GM15510 (cell line): ENCODE data around the gene CYB5R4.

Experiments
- POLR2A ChIP-seq: IDR thresholded peaks from 3 replicates; pipeline ENCODE4 v1.6.1; 2011; ENCODE audit warnings: borderline replicate concordance; ENCODE audit not compliant: insufficient read length; ENCODE audit errors: extremely low read depth

CYB5R4 gene

DNA sequence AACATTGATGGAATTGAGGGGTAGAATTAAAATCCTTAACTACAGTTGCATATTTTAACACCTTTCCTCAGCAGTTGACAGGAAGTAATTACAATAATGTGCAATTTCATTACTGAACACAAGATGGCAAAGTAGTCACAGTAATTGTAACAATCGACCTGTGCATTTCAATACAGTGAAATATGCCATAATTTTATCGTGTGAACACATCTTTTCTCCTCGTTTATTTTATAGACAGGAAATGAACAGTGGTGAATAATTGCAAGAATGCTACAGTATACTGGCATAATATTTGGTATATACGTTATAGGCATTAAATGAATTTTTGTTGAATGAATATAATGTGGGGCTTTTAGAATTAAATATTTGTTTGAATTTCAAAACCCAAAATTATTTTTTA is 25.0 kb downstream of the CYB5R4 start:
- no peak for TF ChIP-seq POLR2A

GRCh38 chr6:83885984-83886383 is 26.5 kb downstream of the CYB5R4 start:
- TF ChIP-seq POLR2A: no peak

DNA sequence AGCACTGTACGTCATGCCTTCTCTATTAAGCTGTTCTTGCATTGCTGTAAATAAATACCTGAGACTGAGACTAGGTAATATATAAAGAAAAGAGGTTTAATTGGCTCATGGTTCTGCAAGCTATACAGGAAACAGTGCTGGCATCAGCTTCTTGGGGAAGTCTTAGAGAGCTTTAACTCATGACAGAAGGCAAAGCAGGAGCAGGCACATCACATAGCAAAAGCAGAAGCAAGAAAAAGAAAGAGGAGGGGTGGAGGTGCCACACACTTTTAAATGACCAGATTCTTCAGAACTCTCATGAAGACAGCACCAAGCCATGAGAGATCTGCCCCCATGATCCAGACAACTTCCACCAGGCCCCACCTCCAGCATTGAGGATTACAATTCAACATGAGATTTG is 30.1 kb downstream of the CYB5R4 start:
- no peak for TF ChIP-seq POLR2A

GRCh38 chr6:83890520-83890919 is 31.0 kb downstream of the CYB5R4 start:
- TF ChIP-seq POLR2A: no peak

GRCh38 chr6:83891586-83891985 is 32.1 kb downstream of the CYB5R4 start:
- TF ChIP-seq POLR2A: no peak

GRCh38 chr6:83893024-83893423 is 33.5 kb downstream of the CYB5R4 start:
- no peak for TF ChIP-seq POLR2A

- TF ChIP-seq POLR2A: no peak
These were observed 42.1 kb downstream of the CYB5R4 start for GRCh38 chr6:83901624-83902023.

GRCh38 chr6:83904395-83904794 is 44.9 kb downstream of the CYB5R4 start:
- TF ChIP-seq POLR2A: no peak

GRCh38 chr6:83905648-83906047 is 46.2 kb downstream of the CYB5R4 start:
- no peak for TF ChIP-seq POLR2A

DNA sequence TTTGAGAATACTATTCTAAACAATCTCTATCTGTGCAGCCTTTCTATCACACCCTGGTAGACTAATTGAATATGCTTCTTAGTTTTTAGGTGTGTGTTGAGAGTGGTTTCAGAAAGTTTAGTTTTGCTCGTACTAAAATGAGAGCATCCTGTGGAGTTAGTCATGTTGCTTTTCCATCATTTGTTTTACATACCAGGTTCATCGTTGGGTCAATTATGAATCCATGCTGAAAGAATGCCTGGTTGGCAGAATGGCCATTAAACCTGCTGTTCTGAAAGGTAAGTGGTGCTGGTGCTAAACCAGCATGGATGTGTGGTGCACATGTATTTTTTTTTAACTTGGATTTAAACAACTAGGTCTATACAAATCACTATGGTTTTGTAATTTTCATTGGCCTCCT is 49.3 kb downstream of the CYB5R4 start:
- TF ChIP-seq POLR2A: no peak

DNA sequence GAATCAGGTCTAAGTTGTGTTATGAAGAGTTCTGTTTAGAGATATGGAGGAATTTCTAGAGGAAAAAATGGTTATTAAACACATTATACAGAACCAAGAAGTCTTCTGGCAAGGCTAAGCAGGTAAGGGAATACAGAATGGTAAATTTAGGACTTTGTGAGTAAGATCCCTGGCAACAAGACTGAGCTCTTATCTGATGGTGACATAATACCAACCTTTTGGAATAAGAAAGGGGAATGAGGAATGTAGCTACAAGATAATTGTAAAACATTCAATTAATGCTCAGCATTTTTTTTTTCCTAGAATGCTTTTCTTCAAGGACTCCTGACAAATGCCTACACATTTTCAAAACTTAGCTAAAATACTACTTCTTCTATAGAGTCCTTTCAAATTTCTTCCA is 51.8 kb downstream of the CYB5R4 start:
- no peak for TF ChIP-seq POLR2A

- no peak for TF ChIP-seq POLR2A
These were observed 55.5 kb downstream of the CYB5R4 start for GRCh38 chr6:83914953-83915352.

GRCh38 chr6:83917001-83917400 is 57.5 kb downstream of the CYB5R4 start:
- no peak for TF ChIP-seq POLR2A

DNA sequence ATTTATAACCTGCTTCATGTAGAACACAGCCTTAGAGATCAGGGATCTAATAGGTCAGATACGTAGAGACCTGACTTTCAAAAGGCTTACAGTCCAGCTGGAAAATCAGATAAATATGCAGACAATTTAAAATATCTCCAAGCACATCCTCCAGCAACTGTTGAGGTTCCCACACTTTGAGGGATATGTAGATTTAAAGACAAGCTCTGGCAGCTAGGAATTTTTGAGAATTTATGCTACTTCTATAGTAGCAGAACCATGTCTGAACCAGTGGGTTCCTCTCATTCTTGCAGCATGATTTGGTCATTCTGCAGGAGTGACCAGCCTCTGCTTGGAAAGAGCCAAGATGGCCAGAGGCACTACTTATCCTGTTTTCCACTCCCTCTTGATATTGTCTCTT is 60.5 kb downstream of the CYB5R4 start:
- no peak for TF ChIP-seq POLR2A

- TF ChIP-seq POLR2A: no peak
These were observed 61.8 kb downstream of the CYB5R4 start for GRCh38 chr6:83921315-83921714.

DNA sequence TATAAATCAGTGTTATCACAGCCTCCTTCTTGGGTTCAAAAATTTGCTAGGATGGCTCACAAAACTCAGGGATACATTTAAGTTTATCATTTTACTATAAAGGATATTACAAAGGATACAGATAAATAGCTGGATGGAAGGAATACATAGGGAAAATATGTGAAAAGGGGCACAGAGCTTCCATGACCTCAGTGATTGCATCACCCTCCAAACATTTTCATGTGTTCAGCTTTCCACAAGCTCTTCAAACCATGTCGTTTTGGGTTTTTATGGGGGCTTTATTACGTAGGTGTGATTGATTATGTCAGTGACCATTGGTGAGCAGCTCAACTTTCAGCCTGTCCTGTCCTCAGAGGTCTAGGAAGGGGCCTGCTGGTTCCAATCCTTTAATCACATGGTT is 68.0 kb downstream of the CYB5R4 start:
- no peak for TF ChIP-seq POLR2A

GRCh38 chr6:83928286-83928685 is 68.8 kb downstream of the CYB5R4 start:
- no peak for TF ChIP-seq POLR2A
